HepG2 (cell line): Measurements from ENCODE around the gene SCAI. TPM values are rescaled to one million over a fixed set of nuclear protein-coding genes. Genes with fewer than 3 reads are reported as not detected.

Source experiments
- GPN1 ChIP-seq: sonication (generic); formaldehyde crosslinking; IDR thresholded peaks from 2 replicates; pipeline ENCODE4 v1.5.1; 2020; ENCODE audit warnings: missing genetic modification reagents, borderline replicate concordance
- MAFF ChIP-seq: IDR thresholded peaks from 2 replicates; pipeline ENCODE4 v1.6.1; 2011; ENCODE audit warnings: low read depth, low read length, improper control_type of control experiment
- MED1 ChIP-seq: sonication (generic); formaldehyde crosslinking; IDR thresholded peaks from 2 replicates; pipeline ENCODE4 v1.4.0; 2020; ENCODE audit warnings: missing genetic modification reagents
- MXD4 ChIP-seq: IDR thresholded peaks from 2 replicates; pipeline ENCODE4 v1.6.1; 2016; ENCODE audit warnings: mild to moderate bottlenecking, missing biosample characterization, missing genetic modification reagents
- NAIF1 ChIP-seq: sonication (generic); formaldehyde crosslinking; IDR thresholded peaks from 2 replicates; pipeline ENCODE4 v1.5.0; 2020; ENCODE audit warnings: mild to moderate bottlenecking, missing genetic modification reagents, borderline replicate concordance
- NFE2L2 ChIP-seq: fragments of 150-350 bp; IDR thresholded peaks from 2 replicates; pipeline ENCODE4 v1.6.1; 2014; ENCODE audit warnings: low read length
- RORA ChIP-seq: sonication (generic); formaldehyde crosslinking; IDR thresholded peaks from 2 replicates; pipeline ENCODE4 v1.5.0; 2020; ENCODE audit warnings: mild to moderate bottlenecking, missing genetic modification reagents, moderate library complexity
- SNAPC5 ChIP-seq: sonication (generic); formaldehyde crosslinking; IDR thresholded peaks from 2 replicates; pipeline ENCODE4 v1.8.1; 2023; ENCODE audit warnings: mild to moderate bottlenecking, missing genetic modification reagents, borderline replicate concordance
- ZBTB10 ChIP-seq: sonication (generic); formaldehyde crosslinking; IDR thresholded peaks from 2 replicates; pipeline ENCODE4 v1.4.0; 2020; ENCODE audit warnings: missing genetic modification reagents, borderline replicate concordance
- ZBTB8A ChIP-seq: sonication (generic); formaldehyde crosslinking; IDR thresholded peaks from 2 replicates; pipeline ENCODE4 v1.4.0; 2020; ENCODE audit warnings: mild to moderate bottlenecking, low read depth, missing genetic modification reagents, borderline replicate concordance
- ZFP62 ChIP-seq: sonication (generic); formaldehyde crosslinking; IDR thresholded peaks from 2 replicates; pipeline ENCODE4 v1.4.0; 2020; ENCODE audit warnings: missing genetic modification reagents
- ZNF543 ChIP-seq: sonication (generic); formaldehyde crosslinking; IDR thresholded peaks from 2 replicates; pipeline ENCODE4 v1.4.0; 2020; ENCODE audit warnings: mild to moderate bottlenecking, missing genetic modification reagents
- ZNF564 ChIP-seq: sonication (generic); formaldehyde crosslinking; IDR thresholded peaks from 2 replicates; pipeline ENCODE4 v1.8.1; 2023; ENCODE audit warnings: mild to moderate bottlenecking, missing genetic modification reagents
- ZNF614 ChIP-seq: IDR thresholded peaks from 2 replicates; pipeline ENCODE4 v1.6.1; 2018; ENCODE audit warnings: missing biosample characterization, missing genetic modification reagents, inconsistent platforms, borderline replicate concordance
- ZNF75D ChIP-seq: sonication (generic); formaldehyde crosslinking; IDR thresholded peaks from 2 replicates; pipeline ENCODE4 v1.8.1; 2023; ENCODE audit warnings: missing genetic modification reagents, mild to moderate bottlenecking, borderline replicate concordance
- ZNF768 ChIP-seq: sonication (generic); formaldehyde crosslinking; IDR thresholded peaks from 2 replicates; pipeline ENCODE4 v1.4.0; 2020; ENCODE audit warnings: missing genetic modification reagents
- ZNF772 ChIP-seq: sonication (generic); formaldehyde crosslinking; IDR thresholded peaks from 2 replicates; pipeline ENCODE4 v1.5.0; 2020; ENCODE audit warnings: mild to moderate bottlenecking, missing genetic modification reagents
- ZNF777 ChIP-seq: sonication (generic); formaldehyde crosslinking; IDR thresholded peaks from 2 replicates; pipeline ENCODE4 v1.4.0; 2020; ENCODE audit warnings: missing genetic modification reagents
- polyA plus RNA-seq, 8 experiments: library from polyadenylated mRNA; depleted of rRNA in 3 of 8; stranded (reverse) in 7 of 8; unstranded in 1 of 8; fragments of >200 nt; fragmentation: Illumina TruSeq in 4 of 8; extraction: Trizol in 4 of 8; gene quantifications; 2 replicates each; pipeline versions ENCODE4 v1.2.1 to v1.2.3, GENCODE V29; 2011 to 2016; ENCODE audit warnings: low read depth in 4 of 8, missing spikeins in 1 of 8, mixed read lengths in 1 of 8; ENCODE audit not compliant: insufficient read depth in 1 of 8
- total RNA-seq, 5 experiments: library from RNA; depleted of rRNA; stranded (reverse); fragments of >200 nt; fragmentation: Illumina TruSeq; extraction: Trizol; gene quantifications; 2 replicates each; pipeline ENCODE4 v1.2.3, GENCODE V29; 2016; ENCODE audit warnings: low read depth in 1 of 5
- TF ChIP-seq, protein P1 (sequence below): sonication (generic); formaldehyde crosslinking; IDR thresholded peaks from 2 replicates; pipeline ENCODE4 v1.8.0; 2023; ENCODE audit warnings: mild to moderate bottlenecking, missing genetic modification reagents
- TF ChIP-seq, protein P2 (sequence below): IDR thresholded peaks from 2 replicates; pipeline ENCODE4 v1.6.1; 2016
- TF ChIP-seq, protein P3 (sequence below): sonication (generic); formaldehyde crosslinking; IDR thresholded peaks from 2 replicates; pipeline ENCODE4 v1.5.0; 2020; ENCODE audit warnings: mild to moderate bottlenecking, missing genetic modification reagents
- TF ChIP-seq, protein P4 (sequence below): sonication (generic); formaldehyde crosslinking; IDR thresholded peaks from 2 replicates; pipeline ENCODE4 v1.9.0; 2021; ENCODE audit warnings: missing genetic modification reagents, mild to moderate bottlenecking, borderline replicate concordance

SCAI gene
- total and polyA plus RNA-seq, 2 of the 13 experiments (the other 11 are each of a cell fraction or from before 2014, with no cell fraction given), result 4.4 to 8.4 TPM

GRCh38 chr9:125143377-125144090 lies at the start of gene SCAI (continued):
- TF ChIP-seq GPN1 (CRISPR knock-in tag) (no peak), ZNF75D (no peak), RORA (CRISPR knock-in tag) (no peak), ZFP62 (CRISPR knock-in tag) (no peak), NFE2L2 (no peak), ZNF777 (no peak), ZNF772 (CRISPR knock-in tag) (peak; percentile 63; the same call in 1 of the 2 replicates), MXD4 (CRISPR knock-in tag) (no peak), SNAPC5 (CRISPR knock-in tag) (no peak), ZBTB10 (CRISPR knock-in tag) (no peak), ZNF543 (CRISPR knock-in tag) (0 out of 2 replicates have a peak, but pooled peaks have one; percentile 69), ZNF564 (CRISPR knock-in tag) (no peak), MED1 (CRISPR knock-in tag) (peak; percentile 18; the same call in 1 of the 2 replicates), NAIF1 (CRISPR knock-in tag) (peak; percentile 26; the same call in 1 of the 2 replicates), ZNF768 (CRISPR knock-in tag) (no peak), MAFF (no peak), ZBTB8A (CRISPR knock-in tag) (no peak), ZNF614 (CRISPR knock-in tag) (no peak; the same call in 1 of the 2 replicates)
- TF ChIP-seq, protein P1, sequence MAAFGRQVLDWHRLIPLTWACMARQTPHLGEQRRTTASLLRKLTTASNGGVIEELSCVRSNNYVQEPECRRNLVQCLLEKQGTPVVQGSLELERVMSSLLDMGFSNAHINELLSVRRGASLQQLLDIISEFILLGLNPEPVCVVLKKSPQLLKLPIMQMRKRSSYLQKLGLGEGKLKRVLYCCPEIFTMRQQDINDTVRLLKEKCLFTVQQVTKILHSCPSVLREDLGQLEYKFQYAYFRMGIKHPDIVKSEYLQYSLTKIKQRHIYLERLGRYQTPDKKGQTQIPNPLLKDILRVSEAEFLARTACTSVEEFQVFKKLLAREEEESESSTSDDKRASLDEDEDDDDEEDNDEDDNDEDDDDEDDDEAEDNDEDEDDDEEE (CRISPR knock-in tag), result no peak
- TF ChIP-seq, protein P2, sequence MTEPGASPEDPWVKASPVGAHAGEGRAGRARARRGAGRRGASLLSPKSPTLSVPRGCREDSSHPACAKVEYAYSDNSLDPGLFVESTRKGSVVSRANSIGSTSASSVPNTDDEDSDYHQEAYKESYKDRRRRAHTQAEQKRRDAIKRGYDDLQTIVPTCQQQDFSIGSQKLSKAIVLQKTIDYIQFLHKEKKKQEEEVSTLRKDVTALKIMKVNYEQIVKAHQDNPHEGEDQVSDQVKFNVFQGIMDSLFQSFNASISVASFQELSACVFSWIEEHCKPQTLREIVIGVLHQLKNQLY (CRISPR knock-in tag), result no peak
- TF ChIP-seq, protein P3, sequence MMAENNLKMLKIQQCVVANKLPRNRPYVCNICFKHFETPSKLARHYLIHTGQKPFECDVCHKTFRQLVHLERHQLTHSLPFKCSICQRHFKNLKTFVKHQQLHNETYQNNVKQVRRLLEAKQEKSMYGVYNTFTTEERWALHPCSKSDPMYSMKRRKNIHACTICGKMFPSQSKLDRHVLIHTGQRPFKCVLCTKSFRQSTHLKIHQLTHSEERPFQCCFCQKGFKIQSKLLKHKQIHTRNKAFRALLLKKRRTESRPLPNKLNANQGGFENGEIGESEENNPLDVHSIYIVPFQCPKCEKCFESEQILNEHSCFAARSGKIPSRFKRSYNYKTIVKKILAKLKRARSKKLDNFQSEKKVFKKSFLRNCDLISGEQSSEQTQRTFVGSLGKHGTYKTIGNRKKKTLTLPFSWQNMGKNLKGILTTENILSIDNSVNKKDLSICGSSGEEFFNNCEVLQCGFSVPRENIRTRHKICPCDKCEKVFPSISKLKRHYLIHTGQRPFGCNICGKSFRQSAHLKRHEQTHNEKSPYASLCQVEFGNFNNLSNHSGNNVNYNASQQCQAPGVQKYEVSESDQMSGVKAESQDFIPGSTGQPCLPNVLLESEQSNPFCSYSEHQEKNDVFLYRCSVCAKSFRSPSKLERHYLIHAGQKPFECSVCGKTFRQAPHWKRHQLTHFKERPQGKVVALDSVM (CRISPR knock-in tag), result peak; percentile 79
- TF ChIP-seq, protein P4, sequence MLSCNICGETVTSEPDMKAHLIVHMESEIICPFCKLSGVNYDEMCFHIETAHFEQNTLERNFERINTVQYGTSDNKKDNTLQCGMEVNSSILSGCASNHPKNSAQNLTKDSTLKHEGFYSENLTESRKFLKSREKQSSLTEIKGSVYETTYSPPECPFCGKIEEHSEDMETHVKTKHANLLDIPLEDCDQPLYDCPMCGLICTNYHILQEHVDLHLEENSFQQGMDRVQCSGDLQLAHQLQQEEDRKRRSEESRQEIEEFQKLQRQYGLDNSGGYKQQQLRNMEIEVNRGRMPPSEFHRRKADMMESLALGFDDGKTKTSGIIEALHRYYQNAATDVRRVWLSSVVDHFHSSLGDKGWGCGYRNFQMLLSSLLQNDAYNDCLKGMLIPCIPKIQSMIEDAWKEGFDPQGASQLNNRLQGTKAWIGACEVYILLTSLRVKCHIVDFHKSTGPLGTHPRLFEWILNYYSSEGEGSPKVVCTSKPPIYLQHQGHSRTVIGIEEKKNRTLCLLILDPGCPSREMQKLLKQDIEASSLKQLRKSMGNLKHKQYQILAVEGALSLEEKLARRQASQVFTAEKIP (CRISPR knock-in tag), result no peak
